Fibroblast of lung (primary cell): ENCODE data around the gene RGS17. TPM values are rescaled to one million over a fixed set of nuclear protein-coding genes. Genes with fewer than 3 reads are reported as not detected.

Experiments used
- DNase-seq, 2 donors: peaks; one replicate each; pipeline versions ENCODE4 v3.0.0 to v3.0.0-alpha.2; 2010; ENCODE audit warnings: low read depth in 2 of 2
- H2AFZ ChIP-seq: 2 replicates; pipeline ENCODE4 v1.5.1; 2012; ENCODE audit warnings: low read length, control low read depth, inconsistent platforms
- H3K27ac ChIP-seq: 2 replicates; pipeline ENCODE4 v1.5.1; 2011; ENCODE audit warnings: low read length, control low read depth; ENCODE audit not compliant: insufficient read depth
- H3K27me3 ChIP-seq: 2 replicates; pipeline ENCODE4 v1.5.1; 2011; ENCODE audit warnings: mild to moderate bottlenecking, low read length; ENCODE audit not compliant: control insufficient read depth, insufficient read depth
- H3K36me3 ChIP-seq: 2 replicates; pipeline ENCODE4 v1.5.1; 2011; ENCODE audit warnings: low read length; ENCODE audit not compliant: control insufficient read depth, insufficient read depth
- H3K4me1 ChIP-seq: 2 replicates; pipeline ENCODE4 v1.5.1; 2011; ENCODE audit warnings: low read length; ENCODE audit not compliant: control insufficient read depth, insufficient read depth; ENCODE audit errors: extremely low read depth
- H3K4me2 ChIP-seq: 2 replicates; pipeline ENCODE4 v1.5.1; 2011; ENCODE audit warnings: low read length, control low read depth; ENCODE audit not compliant: insufficient read depth; ENCODE audit errors: extremely low read depth
- H3K4me3 ChIP-seq, 4 experiments: fragments of 200-600 bp in 1 of 4; sonication (generic) in 1 of 4; replicated peaks in 1 of 4; 2 replicates each; pipeline ENCODE4 v1.5.1; 2011 to 2016; ENCODE audit warnings: low read length in 4 of 4, low read depth in 3 of 4, mild to moderate bottlenecking in 3 of 4, control low read depth in 2 of 4, inconsistent platforms in 1 of 4, mixed read lengths in 1 of 4; ENCODE audit not compliant: insufficient read depth in 1 of 4; ENCODE audit errors: control extremely low read depth in 1 of 4
- H3K79me2 ChIP-seq: 2 replicates; pipeline ENCODE4 v1.5.1; 2012; ENCODE audit warnings: mild to moderate bottlenecking, low read length, inconsistent platforms; ENCODE audit not compliant: control insufficient read depth, insufficient read depth
- H3K9ac ChIP-seq: 2 replicates; pipeline ENCODE4 v1.5.1; 2011; ENCODE audit warnings: mild to moderate bottlenecking, low read length, control low read depth; ENCODE audit not compliant: insufficient read depth
- H3K9me3 ChIP-seq: 2 replicates; pipeline ENCODE4 v1.5.1; 2012; ENCODE audit warnings: low read depth, low read length; ENCODE audit not compliant: control insufficient read depth, insufficient read depth
- H4K20me1 ChIP-seq: 2 replicates; pipeline ENCODE4 v1.5.1; 2011; ENCODE audit warnings: low read length; ENCODE audit not compliant: control insufficient read depth, insufficient read depth; ENCODE audit errors: extremely low read depth
- EZH2 ChIP-seq: IDR thresholded peaks from 2 replicates; pipeline ENCODE4 v1.5.1; 2012; ENCODE audit warnings: low read length, control low read depth, mild to moderate bottlenecking; ENCODE audit errors: missing control alignments
- polyA plus RNA-seq, 2 donors: library from polyadenylated mRNA; depleted of rRNA in 1 of 2; stranded (reverse) in 1 of 2; unstranded in 1 of 2; fragments of >200 nt; gene quantifications; 2 replicates each; pipeline ENCODE4 v1.2.1, GENCODE V29; 2011 to 2012; ENCODE audit warnings: missing spikeins in 1 of 2
- total RNA-seq: library from RNA; depleted of rRNA; stranded (reverse); fragments of >200 nt; gene quantifications from 2 replicates; pipeline ENCODE4 v1.2.1, GENCODE V29; 2014
- TF ChIP-seq, protein P1 (sequence below), 2 donors: IDR thresholded peaks in 1 of 2; conservative IDR thresholded peaks in 1 of 2; 1 replicate in 1 of 2; 2 replicates in 1 of 2; pipeline ENCODE4 v1.5.1; 2011 to 2012; ENCODE audit warnings: low read length in 2 of 2, control low read depth in 1 of 2, inconsistent platforms in 1 of 2, low read depth in 1 of 2, mild to moderate bottlenecking in 1 of 2

The RGS17 gene
- total and polyA plus RNA-seq, 2 donors (not counting 1 experiment from before 2014, with no cell fraction given) = 2.1 to 10.2 TPM

DNA sequence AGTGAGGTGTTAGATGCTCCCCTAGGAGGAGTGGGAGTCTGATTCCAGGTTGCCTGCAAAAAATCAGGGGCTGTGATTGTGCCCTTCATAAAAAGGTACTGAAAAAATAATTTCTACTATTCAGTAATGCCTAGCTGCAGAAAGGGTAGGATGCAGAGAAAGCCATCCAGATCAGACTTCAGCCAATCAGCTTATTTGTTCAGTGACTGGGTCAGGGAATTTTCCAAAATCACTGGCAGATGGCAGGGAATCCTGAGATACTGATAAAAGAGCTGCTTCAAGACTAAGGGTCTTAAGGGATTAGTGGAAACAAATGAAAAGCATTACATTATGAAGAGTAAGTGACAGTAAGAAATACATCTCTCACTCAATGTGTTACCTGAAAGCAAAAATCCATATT, 85.8 kb downstream of the RGS17 start:
- H3K4me3 ChIP-seq = no peak overlapping the region
- H3K4me1 ChIP-seq = no peaks in the 10 kb centered on the region
- H3K9ac ChIP-seq = no peak overlapping the region
- no peak overlapping the region for H3K27ac ChIP-seq
- H3K27me3 ChIP-seq = no peaks in the 10 kb centered on the region
- no peaks in the 10 kb centered on the region for H3K79me2 ChIP-seq
- H3K9me3 ChIP-seq = no peaks in the 10 kb centered on the region
- no peak overlapping the region for H3K4me2 ChIP-seq
- no peak for DNase-seq
- no peak overlapping the region for H2AFZ ChIP-seq
- H4K20me1 ChIP-seq = no peaks in the 10 kb centered on the region
- TF ChIP-seq EZH2 = no peak
- TF ChIP-seq, protein P1, sequence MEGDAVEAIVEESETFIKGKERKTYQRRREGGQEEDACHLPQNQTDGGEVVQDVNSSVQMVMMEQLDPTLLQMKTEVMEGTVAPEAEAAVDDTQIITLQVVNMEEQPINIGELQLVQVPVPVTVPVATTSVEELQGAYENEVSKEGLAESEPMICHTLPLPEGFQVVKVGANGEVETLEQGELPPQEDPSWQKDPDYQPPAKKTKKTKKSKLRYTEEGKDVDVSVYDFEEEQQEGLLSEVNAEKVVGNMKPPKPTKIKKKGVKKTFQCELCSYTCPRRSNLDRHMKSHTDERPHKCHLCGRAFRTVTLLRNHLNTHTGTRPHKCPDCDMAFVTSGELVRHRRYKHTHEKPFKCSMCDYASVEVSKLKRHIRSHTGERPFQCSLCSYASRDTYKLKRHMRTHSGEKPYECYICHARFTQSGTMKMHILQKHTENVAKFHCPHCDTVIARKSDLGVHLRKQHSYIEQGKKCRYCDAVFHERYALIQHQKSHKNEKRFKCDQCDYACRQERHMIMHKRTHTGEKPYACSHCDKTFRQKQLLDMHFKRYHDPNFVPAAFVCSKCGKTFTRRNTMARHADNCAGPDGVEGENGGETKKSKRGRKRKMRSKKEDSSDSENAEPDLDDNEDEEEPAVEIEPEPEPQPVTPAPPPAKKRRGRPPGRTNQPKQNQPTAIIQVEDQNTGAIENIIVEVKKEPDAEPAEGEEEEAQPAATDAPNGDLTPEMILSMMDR (conservative IDR thresholded peaks at IDR 0.05 in 1 of 2, IDR thresholded peaks at IDR 0.05 in 1 of 2; ENCODE audit: low read depth in 1 of 2, low read length in 2 of 2) = no peak
- H3K36me3 ChIP-seq = peaks cover 2% of the 10 kb centered on the region

GRCh38 chr6:153044295-153044694, 86.8 kb downstream of the RGS17 start:
- Histone ChIP-seq H2AFZ (no peak overlapping the region), H3K4me1 (no peaks in the 10 kb centered on the region), H3K9me3 (no peaks in the 10 kb centered on the region), H3K36me3 (peaks cover 2% of the 10 kb centered on the region), H3K4me2 (no peak overlapping the region), H3K79me2 (no peaks in the 10 kb centered on the region), H3K27ac (no peak overlapping the region), H3K4me3 (no peak overlapping the region), H4K20me1 (no peaks in the 10 kb centered on the region), H3K9ac (no peak overlapping the region), H3K27me3 (no peaks in the 10 kb centered on the region)
- TF ChIP-seq, protein P1 (conservative IDR thresholded peaks at IDR 0.05 in 1 of 2, IDR thresholded peaks at IDR 0.05 in 1 of 2; ENCODE audit: low read depth in 1 of 2, low read length in 2 of 2) = no peak
- TF ChIP-seq EZH2 = no peak
- DNase-seq = peak in 1 of 2 donors; percentile 11

GRCh38 chr6:153043719-153044118, 87.4 kb downstream of the RGS17 start:
- Histone ChIP-seq H3K27me3 (no peaks in the 10 kb centered on the region), H3K4me1 (no peaks in the 10 kb centered on the region), H3K9ac (no peak overlapping the region), H3K79me2 (no peaks in the 10 kb centered on the region), H3K4me3 (no peak overlapping the region), H3K36me3 (peaks cover 2% of the 10 kb centered on the region), H3K27ac (no peak overlapping the region), H3K9me3 (no peaks in the 10 kb centered on the region), H4K20me1 (no peaks in the 10 kb centered on the region), H3K4me2 (no peak overlapping the region), H2AFZ (no peak overlapping the region)
- DNase-seq = no peak
- TF ChIP-seq, protein P1 (conservative IDR thresholded peaks at IDR 0.05 in 1 of 2, IDR thresholded peaks at IDR 0.05 in 1 of 2; ENCODE audit: low read depth in 1 of 2, low read length in 2 of 2) = no peak
- TF ChIP-seq EZH2 = no peak
